Cortex of kidney (tissue), 1 donor: Measurements from ENCODE around the gene FAAP20.

Experiments
- DNase-seq: peaks from one replicate; lab custom pipeline; 2025; lab: John Stamatoyannopoulos, UW

Gene FAAP20

GRCh38 chr1:2194898-2195673 lies 514 bp upstream of the FAAP20 start:
- DNase-seq, result no peak

GRCh38 chr1:2193514-2194281 lies 874 bp downstream of the FAAP20 start:
- no peak for DNase-seq

GRCh38 chr1:2192031-2192995 lies 2.3 kb downstream of the FAAP20 start:
- DNase-seq, result no peak

- DNase-seq, result no peak
These were observed 4.0 kb downstream of the FAAP20 start for GRCh38 chr1:2190491-2190976.

- DNase-seq, result no peak
These were observed 4.8 kb downstream of the FAAP20 start for GRCh38 chr1:2189459-2190425.

GRCh38 chr1:2188336-2188735 lies 6.2 kb downstream of the FAAP20 start:
- no peak for DNase-seq

- no peak for DNase-seq
These were observed 7.0 kb downstream of the FAAP20 start for GRCh38 chr1:2187619-2188018.

GRCh38 chr1:2186901-2187300 lies 7.7 kb downstream of the FAAP20 start:
- DNase-seq, result no peak

- DNase-seq, result no peak
These were observed 8.4 kb downstream of the FAAP20 start for GRCh38 chr1:2185880-2186855.

GRCh38 chr1:2184934-2185333 lies 9.6 kb downstream of the FAAP20 start:
- no peak for DNase-seq

- DNase-seq, result no peak
These were observed 10.0 kb downstream of the FAAP20 start for GRCh38 chr1:2184531-2184930.

GRCh38 chr1:2183937-2184334 lies 10.6 kb downstream of the FAAP20 start:
- DNase-seq, result no peak

GRCh38 chr1:2182376-2182775 lies 12.2 kb downstream of the FAAP20 start:
- DNase-seq, result no peak

GRCh38 chr1:2181752-2182151 lies 12.8 kb downstream of the FAAP20 start:
- DNase-seq, result no peak

- DNase-seq, result no peak
These were observed 13.3 kb downstream of the FAAP20 start for GRCh38 chr1:2181271-2181670.

- no peak for DNase-seq
These were observed 14.0 kb downstream of the FAAP20 start for GRCh38 chr1:2180297-2181245.

GRCh38 chr1:2179283-2180013 lies 15.1 kb downstream of the FAAP20 start:
- DNase-seq, result no peak

- no peak for DNase-seq
These were observed 15.7 kb downstream of the FAAP20 start for GRCh38 chr1:2178875-2179274.
